AG09309 (cell line): ENCODE results near the gene TAF1B.

Experiments
- DNase-seq: peaks from one replicate; pipeline ENCODE4 v3.0.0-alpha.2; 2010; ENCODE audit warnings: low read depth
- H3K4me3 ChIP-seq: 2 replicates; pipeline ENCODE4 v1.5.1; 2011; ENCODE audit warnings: mild to moderate bottlenecking, low read depth, low read length, moderate library complexity; ENCODE audit not compliant: control insufficient read depth
- CTCF ChIP-seq: IDR thresholded peaks from 2 replicates; pipeline ENCODE4 v1.5.1; 2011; ENCODE audit warnings: mild to moderate bottlenecking, low read depth, low read length, inconsistent platforms; ENCODE audit not compliant: insufficient read depth, control insufficient read depth; ENCODE audit errors: missing control alignments

Gene TAF1B

GRCh38 chr2:9950521-9951271 is 107.4 kb downstream of the TAF1B start:
- peak overlapping the region; percentile 47 for H3K4me3 ChIP-seq
- TF ChIP-seq CTCF, result no peak
- no peak for DNase-seq

- TF ChIP-seq CTCF, result no peak
- no peak for DNase-seq
- H3K4me3 ChIP-seq, result peak overlapping the region; percentile 47
Observed at GRCh38 chr2:9951272-9951521, 107.9 kb downstream of the TAF1B start.

- peak; percentile 20 for DNase-seq
- peak within 1 kb of the TSS; percentile 51 for H3K4me3 ChIP-seq
Observed at GRCh38 chr2:9951522-9952285, 108.4 kb downstream of the TAF1B start, which contains the start of gene GRHL1. TSS of gene GRHL1 (plus strand) at chr2:9951693. CDS start at chr2:9951834, 141 bp downstream.

GRCh38 chr2:9952286-9952737 is 109.0 kb downstream of the TAF1B start:
- no peak for TF ChIP-seq CTCF
- H3K4me3 ChIP-seq, result peak overlapping the region; percentile 51
- DNase-seq, result no peak

More at GRCh38 chr2:9951522-9952285, 108.4 kb downstream of the TAF1B start, which contains the start of gene GRHL1:
- TF ChIP-seq CTCF, result no peak

- DNase-seq, result no peak
- H3K4me3 ChIP-seq, result no peak overlapping the region
- TF ChIP-seq CTCF, result no peak
Observed at GRCh38 chr2:9952856-9953503, 109.7 kb downstream of the TAF1B start.

- DNase-seq, result no peak
- no peak for TF ChIP-seq CTCF
- no peak overlapping the region for H3K4me3 ChIP-seq
Observed at GRCh38 chr2:9954136-9954535, 110.9 kb downstream of the TAF1B start.
